Nucleus accumbens (tissue), 56 donors: ENCODE measurements around the gene ROR1.

Source experiments
- DNase-seq, 56 donors: peaks; one replicate each; lab custom pipeline; 2025; lab: John Stamatoyannopoulos, UW

ROR1 gene

GRCh38 chr1:64228167-64228957, 454.5 kb downstream of the ROR1 start:
- DNase-seq: no peak

GRCh38 chr1:64229307-64229706, 455.5 kb downstream of the ROR1 start:
- DNase-seq: no peak
